Measurements from ENCODE around the gene KDM7A. TPM values are rescaled to one million over a fixed set of nuclear protein-coding genes. Genes with fewer than 3 reads are reported as not detected.

Gene KDM7A
- total RNA-seq, 1 experiment from 2014 or later, result 12.4 TPM

- TF ChIP-seq CTCF (IDR thresholded peaks at IDR 0.05; ENCODE audit: unreplicated experiment), result no peak
- no peaks in the 10 kb centered on the region for H3K27me3 Mint-ChIP-seq (ENCODE audit: insufficient read depth, unreplicated experiment)
- H3K4me1 Mint-ChIP-seq (ENCODE audit: insufficient read depth, unreplicated experiment), result peaks cover 38% of the 10 kb centered on the region
- intact Hi-C loops (cut with micrococcal nuclease), result no loop called here
- no peak for DNase-seq (ENCODE audit: unreplicated experiment)
- no peak overlapping the region for H3K27ac Mint-ChIP-seq (ENCODE audit: low read depth, unreplicated experiment)
- ChIA-PET POLR2A (interaction anchor here (1.7 kb wide), 1 partner anchor 22 kb away, joined by 7 read pairs; no protein-coding TSS in a partner anchor), CTCF (interaction anchor here (0.7 to 1.1 kb wide), 2 partner anchors 287 to 1574 kb away, joined by 3 read pairs; no protein-coding TSS in a partner anchor)
- BruUV-seq (replicated peaks), result no TSS peak
- H3K9me3 Mint-ChIP-seq (ENCODE audit: unreplicated experiment), result no peaks in the 10 kb centered on the region
- H3K4me3 Mint-ChIP-seq (ENCODE audit: unreplicated experiment), result no peak overlapping the region
- peaks cover 29% of the 10 kb centered on the region for H3K36me3 Mint-ChIP-seq (ENCODE audit: insufficient read depth, unreplicated experiment)
These were observed 120.2 kb downstream of the KDM7A start for GRCh38 chr7:140056431-140057142.

GRCh38 chr7:140055833-140056232, 121.0 kb downstream of the KDM7A start:
- H3K4me3 Mint-ChIP-seq (ENCODE audit: unreplicated experiment), result no peak overlapping the region
- no TSS peak for BruUV-seq (replicated peaks)
- no peaks in the 10 kb centered on the region for H3K27me3 Mint-ChIP-seq (ENCODE audit: insufficient read depth, unreplicated experiment)
- CTCF ChIA-PET, result no interaction called here
- no peak for DNase-seq (ENCODE audit: unreplicated experiment)
- intact Hi-C loops (cut with micrococcal nuclease), result no loop called here
- H3K27ac Mint-ChIP-seq (ENCODE audit: low read depth, unreplicated experiment), result no peak overlapping the region
- H3K9me3 Mint-ChIP-seq (ENCODE audit: unreplicated experiment), result no peaks in the 10 kb centered on the region
- POLR2A ChIA-PET, result no interaction called here
- no peak for TF ChIP-seq CTCF (IDR thresholded peaks at IDR 0.05; ENCODE audit: unreplicated experiment)
- H3K4me1 Mint-ChIP-seq (ENCODE audit: insufficient read depth, unreplicated experiment), result peaks cover 30% of the 10 kb centered on the region
- H3K36me3 Mint-ChIP-seq (ENCODE audit: insufficient read depth, unreplicated experiment), result peaks cover 31% of the 10 kb centered on the region

- CTCF ChIA-PET, result interaction anchor here (0.6 to 1.1 kb wide), 2 partner anchors 331 to 408 kb away, joined by 3 to 5 read pairs; no protein-coding TSS in a partner anchor
- no peak overlapping the region for H3K4me3 Mint-ChIP-seq (ENCODE audit: unreplicated experiment)
- H3K27ac Mint-ChIP-seq (ENCODE audit: low read depth, unreplicated experiment), result no peak overlapping the region
- H3K36me3 Mint-ChIP-seq (ENCODE audit: insufficient read depth, unreplicated experiment), result peaks cover 31% of the 10 kb centered on the region
- H3K4me1 Mint-ChIP-seq (ENCODE audit: insufficient read depth, unreplicated experiment), result peaks cover 28% of the 10 kb centered on the region
- intact Hi-C loops (cut with micrococcal nuclease), result no loop called here
- H3K9me3 Mint-ChIP-seq (ENCODE audit: unreplicated experiment), result no peaks in the 10 kb centered on the region
- no peaks in the 10 kb centered on the region for H3K27me3 Mint-ChIP-seq (ENCODE audit: insufficient read depth, unreplicated experiment)
- TF ChIP-seq CTCF (IDR thresholded peaks at IDR 0.05; ENCODE audit: unreplicated experiment), result no peak
- no peak for DNase-seq (ENCODE audit: unreplicated experiment)
- POLR2A ChIA-PET, result interaction anchor here (0.6 kb wide), 1 partner anchor 43 kb away, joined by 3 read pairs; no protein-coding TSS in a partner anchor
- BruUV-seq (replicated peaks), result no TSS peak
These were observed 122.0 kb downstream of the KDM7A start for GRCh38 chr7:140054751-140055150.

GRCh38 chr7:140053812-140054539, 122.8 kb downstream of the KDM7A start:
- POLR2A ChIA-PET, result no interaction called here
- intact Hi-C loops (cut with micrococcal nuclease), result no loop called here
- CTCF ChIA-PET, result interaction anchor here (0.6 kb wide), 1 partner anchor 330 kb away, joined by 5 read pairs; no protein-coding TSS in a partner anchor

More at GRCh38 chr7:140053812-140054539, 122.8 kb downstream of the KDM7A start:
- Mint-ChIP-seq H3K9me3 (ENCODE audit: unreplicated experiment) (no peaks in the 10 kb centered on the region), H3K27me3 (ENCODE audit: insufficient read depth, unreplicated experiment) (no peaks in the 10 kb centered on the region), H3K36me3 (ENCODE audit: insufficient read depth, unreplicated experiment) (peaks cover 31% of the 10 kb centered on the region), H3K4me3 (ENCODE audit: unreplicated experiment) (no peak overlapping the region), H3K4me1 (ENCODE audit: insufficient read depth, unreplicated experiment) (peaks cover 23% of the 10 kb centered on the region), H3K27ac (ENCODE audit: low read depth, unreplicated experiment) (no peak overlapping the region)
- no peak for DNase-seq (ENCODE audit: unreplicated experiment)
- no TSS peak for BruUV-seq (replicated peaks)
- no peak for TF ChIP-seq CTCF (IDR thresholded peaks at IDR 0.05; ENCODE audit: unreplicated experiment)

Data from MCF 10A (cell line).